Putamen (tissue), 1 donor: ENCODE data around the gene STXBP2.
"Not testable (repeated sequence)": the region's sequence is repeated elsewhere in the genome, so short reads cannot be mapped to it uniquely, and the experiment has no call there.

Source experiments
- DNase-seq: peaks from one replicate; pipeline ENCODE4 v3.0.0-alpha.2; 2016; ENCODE audit warnings: low spot score

STXBP2 gene

DNA sequence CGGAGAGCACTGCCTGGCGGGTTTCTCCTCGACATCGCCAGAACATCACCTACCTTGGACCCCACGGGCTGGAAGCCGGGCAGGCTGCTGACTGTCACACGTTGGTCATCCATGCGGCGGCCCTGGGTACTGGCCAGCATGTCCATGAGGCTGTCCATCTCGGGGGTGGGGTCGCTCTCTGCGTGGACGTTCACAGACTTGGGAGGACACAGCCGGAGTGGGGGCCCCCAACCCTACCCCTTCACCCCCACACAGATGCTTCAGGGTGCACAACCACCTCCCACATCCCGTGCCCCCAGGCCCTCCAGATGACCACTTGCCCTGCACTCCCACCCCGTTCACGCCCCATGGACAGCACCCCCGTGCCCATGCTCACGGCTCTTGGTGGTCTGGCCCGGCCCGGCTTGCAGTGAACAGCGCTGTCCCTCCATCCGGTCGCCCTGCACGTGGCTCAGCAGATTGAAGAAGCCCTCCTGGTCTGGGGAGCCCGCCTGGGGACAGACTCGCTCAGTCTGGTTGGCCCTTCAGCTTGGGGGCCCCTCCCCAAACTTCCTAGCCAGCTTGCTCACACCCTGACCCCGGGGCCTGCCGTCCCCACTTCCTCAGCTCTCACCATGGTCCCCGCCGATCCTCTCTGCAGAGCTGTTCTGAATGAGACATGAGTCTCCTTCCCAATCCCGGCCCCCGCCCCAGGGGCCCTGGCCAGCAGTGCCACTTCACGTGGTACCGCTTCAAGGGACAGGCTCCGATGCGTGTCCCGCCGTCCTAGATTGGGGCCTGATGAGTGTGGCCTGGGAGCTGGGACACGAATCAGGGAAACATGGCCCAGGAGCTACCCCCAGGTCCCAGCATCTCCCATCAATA is 4.3 kb upstream of the STXBP2 start:
- no peak for DNase-seq

DNA sequence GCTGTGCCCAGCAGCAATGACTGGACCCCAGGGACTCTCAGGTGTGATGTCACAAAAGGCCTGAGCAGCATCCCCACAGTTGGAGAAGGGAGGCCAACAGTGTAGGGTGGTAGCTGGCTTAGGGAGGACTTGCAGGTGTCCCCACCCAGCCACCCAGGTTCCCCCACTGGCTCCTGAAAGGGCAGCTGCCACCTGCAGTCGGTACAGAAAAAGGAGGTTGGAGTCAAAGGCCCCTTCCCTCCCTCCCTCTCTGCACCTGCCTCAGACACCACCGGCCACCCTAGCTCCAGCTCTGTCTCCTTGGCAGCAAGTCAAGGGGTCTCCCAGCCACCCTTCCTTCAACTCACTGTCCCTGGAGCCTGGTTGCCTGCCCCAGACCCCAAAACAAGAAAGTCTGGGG is 3.2 kb upstream of the STXBP2 start, which contains the start of gene PCP2:
TSS of gene PCP2 (minus strand) at position 22 of the 400 bp plus-strand sequence. CDS start 262 bp downstream, outside the sequence.
- DNase-seq = no peak

DNA sequence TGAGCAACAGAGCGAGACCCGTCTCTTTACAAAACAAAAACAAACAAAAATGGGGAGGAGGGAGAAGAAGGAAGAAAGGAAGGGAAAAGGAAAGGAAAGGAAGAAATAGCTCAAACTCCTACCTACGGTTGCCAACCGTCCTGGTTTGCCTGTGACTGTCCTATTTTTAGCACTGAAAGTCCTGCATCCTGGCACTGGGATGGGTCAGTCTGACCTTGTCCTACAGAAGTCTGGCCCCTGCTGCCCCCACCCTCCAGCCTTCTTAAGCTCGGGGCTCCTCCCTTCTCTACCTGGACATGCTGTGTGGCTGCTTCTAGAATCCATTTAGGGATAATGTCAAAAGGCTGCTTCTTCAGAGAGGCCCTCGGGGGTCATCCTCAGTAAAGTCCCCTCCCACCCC is 1.2 kb upstream of the STXBP2 start:
- DNase-seq = no peak

- DNase-seq = no peak
Measured at GRCh38 chr19:7636317-7636690, 606 bp upstream of the STXBP2 start.

- no peak for DNase-seq
Measured at GRCh38 chr19:7637374-7638256, 705 bp downstream of the STXBP2 start.

GRCh38 chr19:7638802-7639465 is 2.0 kb downstream of the STXBP2 start:
- no peak for DNase-seq

DNA sequence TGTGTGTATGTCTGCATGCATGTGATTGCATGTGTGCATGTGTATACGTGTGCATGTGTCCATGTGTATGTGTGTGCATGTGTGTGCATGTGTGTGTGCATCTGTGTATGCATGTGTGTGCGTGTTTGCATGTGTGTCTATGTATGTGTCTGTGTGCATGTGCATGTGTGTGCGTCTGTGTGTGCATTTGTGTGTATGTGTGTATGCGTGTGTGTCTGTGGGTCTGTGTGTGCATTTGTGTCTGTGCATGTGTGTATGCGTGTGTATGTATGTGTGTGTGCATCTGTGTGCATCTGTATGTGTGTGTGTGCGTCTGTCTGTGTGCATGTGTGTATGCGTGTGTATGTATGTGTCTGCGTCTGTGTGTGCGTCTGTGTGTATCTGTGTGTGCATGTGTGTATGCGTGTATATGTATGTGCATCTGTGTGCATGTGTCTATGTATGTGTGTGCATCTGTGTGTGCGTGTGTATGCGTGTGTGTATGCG is 3.0 kb downstream of the STXBP2 start:
- DNase-seq = no peak

DNA sequence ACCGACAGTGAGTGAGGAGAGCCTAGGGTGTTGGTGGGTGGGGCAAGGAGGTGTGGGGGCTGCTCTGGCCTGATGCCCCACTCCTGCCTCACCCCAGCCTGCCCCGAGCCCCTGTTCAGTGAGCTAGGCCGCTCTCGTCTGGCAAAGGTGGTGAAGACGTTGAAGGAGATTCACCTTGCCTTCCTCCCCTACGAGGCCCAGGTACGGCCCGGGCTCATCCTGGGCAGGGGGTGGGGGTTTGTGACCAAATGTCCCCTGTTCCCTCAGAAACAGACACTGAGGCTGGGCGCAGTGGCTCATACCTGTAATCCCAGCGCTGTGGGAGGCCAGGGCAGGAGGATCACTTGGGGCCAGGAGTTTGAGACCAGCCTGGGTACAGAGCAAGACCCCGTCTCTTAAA is 3.9 kb downstream of the STXBP2 start:
- DNase-seq = no peak

- DNase-seq = no peak
Measured at GRCh38 chr19:7641290-7642276, 4.7 kb downstream of the STXBP2 start.

DNA sequence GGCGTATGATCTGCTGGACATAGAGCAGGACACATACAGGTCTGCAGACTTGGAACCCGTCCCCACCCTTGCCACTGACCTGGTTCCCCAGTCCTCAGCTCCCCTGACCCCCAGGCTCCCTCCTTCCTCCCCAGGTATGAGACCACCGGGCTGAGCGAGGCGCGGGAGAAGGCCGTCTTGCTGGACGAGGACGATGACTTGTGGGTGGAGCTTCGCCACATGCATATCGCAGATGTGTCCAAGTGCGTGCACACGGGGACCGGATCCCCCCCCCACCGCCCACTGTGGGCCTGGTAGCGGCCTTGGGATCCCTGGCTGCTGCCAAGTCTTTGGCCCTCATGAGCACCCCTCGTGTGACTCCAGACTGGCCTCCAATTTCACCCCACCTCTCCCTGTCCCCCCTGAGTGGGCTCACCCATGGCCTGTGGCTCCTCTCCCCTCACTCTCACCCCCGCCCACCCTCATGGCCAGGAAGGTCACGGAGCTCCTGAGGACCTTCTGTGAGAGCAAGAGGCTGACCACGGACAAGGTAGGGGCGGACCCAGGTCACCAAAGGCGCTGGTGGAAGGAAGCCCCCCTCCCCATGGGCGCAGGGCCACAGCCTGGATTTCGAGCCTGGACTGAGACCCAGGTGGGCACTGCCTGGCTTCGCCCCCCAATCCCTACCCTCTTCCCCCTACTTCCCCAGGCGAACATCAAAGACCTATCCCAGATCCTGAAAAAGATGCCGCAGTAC is 5.6 kb downstream of the STXBP2 start:
- DNase-seq = no peak

DNA sequence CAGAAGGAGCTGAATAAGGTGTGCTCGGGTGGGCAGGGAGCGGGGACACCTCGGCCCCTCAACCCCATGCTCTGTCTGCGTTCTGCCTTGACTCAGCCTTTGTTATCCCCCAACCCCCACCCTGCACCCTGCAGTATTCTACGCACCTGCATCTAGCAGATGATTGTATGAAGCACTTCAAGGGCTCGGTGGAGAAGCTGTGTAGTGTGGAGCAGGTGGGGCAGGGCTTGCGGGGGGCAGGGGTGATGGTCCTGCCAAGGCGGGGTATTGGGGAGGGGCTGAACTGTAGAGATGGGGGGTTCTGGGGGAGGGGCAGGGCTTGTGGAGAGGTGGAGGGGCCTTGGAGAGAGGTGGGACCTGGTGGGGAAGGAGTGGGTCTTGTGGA is 6.1 kb downstream of the STXBP2 start:
- no peak for DNase-seq

- DNase-seq = not testable (repeated sequence)
Measured at GRCh38 chr19:7643629-7644549, 7.0 kb downstream of the STXBP2 start.

DNA sequence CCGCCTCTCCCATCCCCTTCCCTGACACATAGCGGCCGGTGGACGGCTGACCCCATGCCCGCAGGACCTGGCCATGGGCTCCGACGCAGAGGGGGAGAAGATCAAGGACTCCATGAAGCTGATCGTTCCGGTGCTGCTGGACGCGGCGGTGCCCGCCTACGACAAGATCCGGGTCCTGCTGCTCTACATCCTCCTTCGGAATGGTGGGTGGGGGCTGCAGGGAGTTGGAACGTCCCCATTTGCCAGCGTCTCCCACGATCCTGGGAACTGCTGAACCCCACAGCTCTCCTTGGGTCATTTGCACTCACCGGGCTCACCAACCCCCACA is 7.6 kb downstream of the STXBP2 start:
- DNase-seq = no peak

DNA sequence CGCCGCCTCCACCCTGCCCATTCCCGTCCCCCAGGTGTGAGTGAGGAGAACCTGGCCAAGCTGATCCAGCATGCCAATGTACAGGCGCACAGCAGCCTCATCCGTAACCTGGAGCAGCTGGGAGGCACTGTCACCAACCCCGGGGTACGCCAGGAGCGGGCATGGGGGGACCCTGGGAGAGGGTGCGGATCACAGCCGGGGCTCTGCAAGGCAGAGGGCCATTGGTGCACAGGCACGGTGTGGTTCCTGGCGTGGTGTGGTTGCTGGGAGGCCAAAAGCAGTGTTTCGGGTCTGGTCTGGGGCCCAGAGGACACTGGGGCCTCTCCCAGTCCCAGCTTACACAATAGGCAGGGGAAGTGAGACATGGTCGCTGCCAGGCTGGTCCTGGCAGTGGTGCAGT is 8.3 kb downstream of the STXBP2 start:
- no peak for DNase-seq

DNA sequence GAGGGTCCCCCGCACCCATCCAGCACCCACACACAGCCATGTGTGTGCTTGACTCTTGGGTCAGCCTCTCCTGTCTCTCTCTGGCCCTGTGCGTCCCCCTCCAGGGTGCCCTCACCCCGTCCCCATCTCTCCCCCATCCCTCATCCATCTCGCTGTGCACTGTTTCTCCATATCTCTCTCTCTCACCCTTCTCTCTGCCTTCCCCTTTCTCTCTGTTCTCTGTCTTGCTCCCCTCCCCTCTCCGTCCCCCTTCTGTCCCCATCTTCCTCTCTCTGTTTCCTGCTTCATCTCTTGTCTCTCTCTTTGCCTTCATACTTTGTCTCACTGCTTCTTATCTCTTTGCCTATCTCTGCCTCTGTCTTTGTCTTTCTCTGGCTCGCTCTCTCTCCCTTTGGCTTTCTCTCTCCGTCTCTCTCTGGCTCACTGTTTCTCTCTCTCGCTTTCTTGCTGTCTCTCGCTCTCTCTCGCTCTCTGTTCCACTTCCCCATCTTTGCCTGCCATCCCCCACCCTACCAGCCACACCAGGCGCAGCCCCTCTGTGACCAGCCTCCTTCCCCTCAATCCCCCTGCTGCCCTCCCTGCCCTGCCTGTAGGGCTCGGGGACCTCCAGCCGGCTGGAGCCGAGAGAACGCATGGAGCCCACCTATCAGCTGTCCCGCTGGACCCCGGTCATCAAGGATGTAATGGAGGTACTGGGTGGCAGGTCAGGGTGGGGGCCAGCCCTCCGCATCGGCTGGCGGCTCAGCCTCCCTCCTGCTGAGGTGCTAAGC is 8.9 kb downstream of the STXBP2 start:
- DNase-seq = no peak

DNA sequence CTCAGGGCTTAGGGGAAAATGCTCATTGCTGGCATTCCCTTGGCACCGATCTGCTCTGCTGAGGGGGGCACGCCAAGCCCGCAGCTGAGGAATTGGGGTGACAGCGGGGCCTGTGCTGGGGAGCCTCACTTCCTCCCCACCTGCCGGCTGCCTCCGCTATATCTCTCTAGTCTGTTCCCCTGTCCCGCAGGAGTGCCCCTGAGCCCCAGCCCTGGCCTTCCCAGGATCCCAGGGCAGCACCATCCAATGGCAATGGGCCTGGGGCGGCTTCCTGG is 9.5 kb downstream of the STXBP2 start:
- no peak for DNase-seq

DNA sequence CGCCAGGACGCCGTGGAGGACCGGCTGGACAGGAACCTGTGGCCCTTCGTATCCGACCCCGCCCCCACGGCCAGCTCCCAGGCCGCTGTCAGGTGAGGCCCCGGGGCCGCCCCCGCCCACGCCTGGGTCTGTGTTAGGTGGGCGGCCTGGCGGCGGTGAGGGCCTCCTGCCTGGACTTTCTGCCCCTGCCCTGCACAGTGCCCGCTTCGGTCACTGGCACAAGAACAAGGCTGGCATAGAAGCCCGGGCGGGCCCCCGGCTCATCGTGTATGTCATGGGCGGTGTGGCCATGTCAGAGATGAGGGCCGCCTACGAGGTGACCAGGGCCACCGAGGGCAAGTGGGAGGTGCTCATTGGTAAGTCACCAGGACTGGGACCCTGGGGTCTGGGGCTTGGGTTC is 10.2 kb downstream of the STXBP2 start:
- no peak for DNase-seq

- no peak for DNase-seq
Measured at GRCh38 chr19:7648265-7649014, 11.5 kb downstream of the STXBP2 start.
